IMR-90 (cell line): ENCODE measurements around the gene PKP3. TPM values are rescaled to one million over a fixed set of nuclear protein-coding genes. Genes with fewer than 3 reads are reported as not detected.
"Not testable (repeated sequence)": the region's sequence is repeated elsewhere in the genome, so short reads cannot be mapped to it uniquely, and the experiment has no call there.

ENCODE experiments used
- ATAC-seq: fragments of 200-7000 bp; cut with Tn5 transposase; 2 replicates; pipeline ENCODE4 v1.9.1; 2020; ENCODE audit warnings: low read depth, mild to moderate bottlenecking, moderate library complexity
- BruUV-seq: library from RNA; stranded (reverse); fragments of 400-500 nt; replicated peaks from 2 replicates; lab custom pipeline; 2021; lab: Mats Ljungman, UMichigan
- CTCF ChIA-PET: fragments of 300-600 bp; formaldehyde crosslinking; extraction: SDS; loops from one replicate; lab custom pipeline; 2021; ENCODE audit warnings: antibody characterized with exemption; lab: Yijun Ruan, JAX
- POLR2A ChIA-PET: fragments of 300-600 bp; sonication (Branson Sonifier 250); formaldehyde crosslinking; loops from one replicate; lab custom pipeline; 2022; ENCODE audit warnings: antibody characterized with exemption; ENCODE audit not compliant: unreplicated experiment; lab: Charles Lee
- DNase-seq: peaks from one replicate; pipeline ENCODE4 v3.0.0; 2013
- H2AFZ ChIP-seq: replicated peaks from 2 replicates; pipeline ENCODE3; 2013; ENCODE audit warnings: low read length, mild to moderate bottlenecking; ENCODE audit not compliant: poor library complexity
- H2AK5ac ChIP-seq: 2 replicates; pipeline ENCODE4 v1.6.1; 2013; ENCODE audit warnings: low read depth, low read length, inconsistent platforms
- H2AK9ac ChIP-seq: replicated peaks from 2 replicates; pipeline ENCODE3; 2013; ENCODE audit warnings: mild to moderate bottlenecking, low read depth, low read length, moderate library complexity; ENCODE audit not compliant: poor library complexity
- H2BK120ac ChIP-seq: 2 replicates; pipeline ENCODE4 v1.6.1; 2013; ENCODE audit warnings: low read depth, low read length, inconsistent platforms
- H2BK15ac ChIP-seq: 3 replicates; pipeline ENCODE4 v1.6.1; 2013; ENCODE audit warnings: low read depth, low read length, inconsistent platforms
- H2BK20ac ChIP-seq: 2 replicates; pipeline ENCODE4 v1.6.1; 2013; ENCODE audit warnings: low read depth, mild to moderate bottlenecking, inconsistent platforms, low read length, moderate library complexity
- H2BK5ac ChIP-seq: 2 replicates; pipeline ENCODE4 v1.6.1; 2013; ENCODE audit warnings: mild to moderate bottlenecking, low read depth, low read length, inconsistent platforms; ENCODE audit not compliant: poor library complexity, severe bottlenecking
- H3K14ac ChIP-seq: replicated peaks from 2 replicates; pipeline ENCODE4 v1.6.1; 2013; ENCODE audit warnings: low read depth, low read length, inconsistent platforms
- H3K18ac ChIP-seq: 2 replicates; pipeline ENCODE4 v1.6.1; 2013; ENCODE audit warnings: low read depth, low read length, control low read depth
- H3K23ac ChIP-seq: 2 replicates; pipeline ENCODE4 v1.6.1; 2013; ENCODE audit warnings: low read depth, low read length, inconsistent platforms
- H3K27ac ChIP-seq: 2 replicates; pipeline ENCODE4 v1.5.1; 2013; ENCODE audit warnings: mild to moderate bottlenecking, control low read depth, low read length; ENCODE audit not compliant: insufficient read depth
- H3K27me3 ChIP-seq: 2 replicates; pipeline ENCODE4 v1.6.1; 2013; ENCODE audit warnings: low read length; ENCODE audit not compliant: control insufficient read depth, insufficient read depth
- H3K36me3 ChIP-seq: 2 replicates; pipeline ENCODE4 v1.6.1; 2013; ENCODE audit warnings: low read length, mixed read lengths; ENCODE audit not compliant: control insufficient read depth, insufficient read depth
- H3K4ac ChIP-seq: 2 replicates; pipeline ENCODE4 v1.6.1; 2013; ENCODE audit warnings: low read depth, low read length, inconsistent platforms
- H3K4me1 ChIP-seq: 2 replicates; pipeline ENCODE4 v1.6.1; 2013; ENCODE audit warnings: low read length, mixed read lengths; ENCODE audit not compliant: control insufficient read depth, insufficient read depth
- H3K4me2 ChIP-seq: 2 replicates; pipeline ENCODE4 v1.6.1; 2013; ENCODE audit warnings: low read depth, mild to moderate bottlenecking, control low read depth, low read length, moderate library complexity
- H3K4me3 ChIP-seq: 2 replicates; pipeline ENCODE4 v1.5.1; 2013; ENCODE audit warnings: low read depth, mild to moderate bottlenecking, control low read depth, low read length, moderate library complexity; ENCODE audit not compliant: insufficient read depth
- H3K56ac ChIP-seq: 2 replicates; pipeline ENCODE4 v1.6.1; 2013; ENCODE audit warnings: low read length, inconsistent platforms; ENCODE audit not compliant: insufficient read depth; ENCODE audit errors: extremely low read depth
- H3K79me1 ChIP-seq, 2 experiments: 2 replicates each; pipeline ENCODE4 v1.6.1; 2013; ENCODE audit warnings: low read length in 2 of 2, inconsistent platforms in 1 of 2, low read depth in 1 of 2
- H3K9ac ChIP-seq: 2 replicates; pipeline ENCODE4 v1.6.1; 2013; ENCODE audit warnings: low read depth, low read length, control low read depth
- H3K9me1 ChIP-seq: 2 replicates; pipeline ENCODE4 v1.6.1; 2013; ENCODE audit warnings: low read length, inconsistent platforms; ENCODE audit not compliant: insufficient read depth
- H3K9me3 ChIP-seq: 2 replicates; pipeline ENCODE4 v1.6.1; 2013; ENCODE audit warnings: low read length; ENCODE audit not compliant: control insufficient read depth, insufficient read depth
- H4K20me1 ChIP-seq: 2 replicates; pipeline ENCODE4 v1.6.1; 2013; ENCODE audit warnings: low read length, inconsistent platforms; ENCODE audit not compliant: insufficient read depth
- H4K5ac ChIP-seq: 2 replicates; pipeline ENCODE4 v1.6.1; 2013; ENCODE audit warnings: mild to moderate bottlenecking, low read depth, low read length, control low read depth
- H4K8ac ChIP-seq, 2 experiments: 2 replicates each; pipeline ENCODE4 v1.6.1; 2013; ENCODE audit warnings: low read depth in 2 of 2, low read length in 2 of 2, control low read depth in 1 of 2, inconsistent platforms in 1 of 2
- H4K91ac ChIP-seq: 2 replicates; pipeline ENCODE4 v1.6.1; 2013; ENCODE audit warnings: low read depth, low read length, inconsistent platforms; ENCODE audit not compliant: insufficient read depth
- CEBPB ChIP-seq: IDR thresholded peaks from 2 replicates; pipeline ENCODE4 v1.6.1; 2012; ENCODE audit warnings: low read depth, low read length, improper control_type of control experiment
- MAZ ChIP-seq: IDR thresholded peaks from 2 replicates; pipeline ENCODE4 v1.6.1; 2012; ENCODE audit warnings: low read depth, mild to moderate bottlenecking, low read length, improper control_type of control experiment, moderate library complexity, borderline replicate concordance
- SMC3 ChIP-seq: fragments of 150-350 bp; IDR thresholded peaks from 2 replicates; pipeline ENCODE4 v1.6.1; 2016; ENCODE audit warnings: low read depth, mild to moderate bottlenecking, antibody characterized with exemption, low read length, moderate library complexity
- USF2 ChIP-seq: fragments of 150-350 bp; IDR thresholded peaks from 2 replicates; pipeline ENCODE4 v1.6.1; 2017; ENCODE audit warnings: mild to moderate bottlenecking, antibody characterized with exemption, low read length, low read depth
- WGBS, 2 experiments: methylation state at CpG; one replicate each; pipeline versions ENCODE4 v1.1.5 to v1.1.7; 2013; ENCODE audit warnings: missing lambda C conversion rate in 2 of 2; ENCODE audit not compliant: insufficient read length in 1 of 2; ENCODE audit errors: extremely low coverage in 2 of 2; 5-methylcytosine and 5-hydroxymethylcytosine counted together
- dilution Hi-C: fragments of 300-500 bp; cut with HindIII; formaldehyde crosslinking; loops from one replicate; pipeline ENCODE4 v1.14.3; 2018; ENCODE audit warnings: low sequenced_read_pairs; ENCODE audit not compliant: unreplicated experiment
- in situ Hi-C: fragments of 300-500 bp; cut with MboI; formaldehyde crosslinking; loops from 3 replicates; pipeline ENCODE4 v1.14.3; 2019; ENCODE audit warnings: low sequenced_read_pairs, inconsistent platforms, mixed read lengths
- intact Hi-C: fragments of 100-400 bp; cut with micrococcal nuclease; formaldehyde crosslinking; loops from 2 replicates; pipeline ENCODE4 v1.10.0; 2022
- polyA plus RNA-seq, 3 experiments: library from polyadenylated mRNA; depleted of rRNA; stranded (reverse); fragments of >200 nt; gene quantifications; 2 replicates each; pipeline ENCODE4 v1.2.3, GENCODE V29; 2012; ENCODE audit warnings: low replicate concordance in 1 of 3
- total RNA-seq: library from RNA; depleted of rRNA; stranded (reverse); fragments of >200 nt; gene quantifications from 2 replicates; pipeline ENCODE4 v1.2.3, GENCODE V29; 2012

The PKP3 gene
- total and polyA plus RNA-seq, 2 of the 4 experiments (the other 2 are of a cell fraction), result 1.5 to 2.2 TPM

GRCh38 chr11:409600-410483, 15.8 kb downstream of the PKP3 start:
- no peak overlapping the region for H4K5ac ChIP-seq
- no peak overlapping the region for H2BK15ac ChIP-seq
- no peak overlapping the region for H3K4me2 ChIP-seq
- H3K9me1 ChIP-seq, result 0 out of 2 replicates have a peak, but pooled peaks cover 4% of the 10 kb centered on the region
- H3K18ac ChIP-seq, result no peak overlapping the region
- H4K91ac ChIP-seq, result no peak overlapping the region
- no peaks in the 10 kb centered on the region for H3K36me3 ChIP-seq
- no peak overlapping the region for H3K27ac ChIP-seq
- H2AK9ac ChIP-seq, result no peak overlapping the region
- DNase-seq, result no peak
- no peak overlapping the region for H3K9ac ChIP-seq
- H3K56ac ChIP-seq, result no peak overlapping the region
- POLR2A ChIA-PET, result no interaction called here
- no peak overlapping the region for H3K4ac ChIP-seq
- CTCF ChIA-PET, result no interaction called here
- no peak overlapping the region for H3K4me3 ChIP-seq
- no peak overlapping the region for H3K23ac ChIP-seq
- peaks cover 6% of the 10 kb centered on the region for H3K4me1 ChIP-seq
- dilution Hi-C loops, result no loop called here
- H3K14ac ChIP-seq, result no peak overlapping the region
- TF ChIP-seq USF2 (no peak), MAZ (no peak), CEBPB (no peak), SMC3 (no peak)
- WGBS, 2 experiments, result 63% methylated on average over 12 of the region's 18 CpGs; no CpG with 5 or more reads in 1 of the 2 experiments
- no peak overlapping the region for H2BK120ac ChIP-seq
- intact Hi-C loops, result no loop called here
- no peak overlapping the region for H2AFZ ChIP-seq
- in situ Hi-C loops, result no loop called here
- no TSS peak for BruUV-seq
- H2AK5ac ChIP-seq, result no peak overlapping the region; the same call in 1 of the 2 replicates
- no peak for ATAC-seq
- H3K79me1 ChIP-seq, result no peaks in the 10 kb centered on the region
- H2BK20ac ChIP-seq, result no peak overlapping the region
- no peaks in the 10 kb centered on the region for H3K9me3 ChIP-seq
- H2BK5ac ChIP-seq, result no peak overlapping the region
- no peak overlapping the region for H4K8ac ChIP-seq
- no peaks in the 10 kb centered on the region; the same call in 1 of the 2 replicates for H3K27me3 ChIP-seq
- H4K20me1 ChIP-seq, result no peaks in the 10 kb centered on the region

- intact Hi-C loops, H3K4ac ChIP-seq, H4K20me1 ChIP-seq, H4K8ac ChIP-seq, H3K27me3 ChIP-seq, H3K9me3 ChIP-seq, BruUV-seq, DNase-seq, H2BK120ac ChIP-seq, H3K9me1 ChIP-seq, H2BK5ac ChIP-seq, H3K56ac ChIP-seq, H3K4me2 ChIP-seq, in situ Hi-C loops, H2AFZ ChIP-seq, H3K36me3 ChIP-seq, H3K27ac ChIP-seq, dilution Hi-C loops, H3K4me3 ChIP-seq, H3K9ac ChIP-seq, H3K14ac ChIP-seq, H2BK20ac ChIP-seq, H3K79me1 ChIP-seq, H4K5ac ChIP-seq, H2AK9ac ChIP-seq, H3K18ac ChIP-seq, H3K23ac ChIP-seq, H2AK5ac ChIP-seq, ATAC-seq, H4K91ac ChIP-seq, H2BK15ac ChIP-seq, CTCF ChIA-PET, POLR2A ChIA-PET: not testable (repeated sequence)
- no CpG with 5 or more reads among the region's 13 CpGs for WGBS, 2 experiments
- H3K4me1 ChIP-seq, result peaks cover 10% of the 10 kb centered on the region
These were observed 16.7 kb downstream of the PKP3 start for GRCh38 chr11:410711-411110.
